Mesothelial cell of epicardium (in vitro differentiated cells): ENCODE results near the gene YTHDC1. TPM values are rescaled to one million over a fixed set of nuclear protein-coding genes. Genes with fewer than 3 reads are reported as not detected.
A peak's percentile ranks its signal among the peaks of the same experiment; 100 is the strongest.

Source experiments
- DNase-seq, 2 experiments: peaks; one replicate each; pipeline ENCODE4 v3.0.0; 2021; ENCODE audit warnings: low spot score in 2 of 2; ENCODE audit not compliant: unreplicated experiment in 2 of 2
- H3K27ac Mint-ChIP-seq: 2 replicates; pipeline ENCODE4 v1.8.0; 2021; ENCODE audit warnings: mixed read lengths
- H3K27me3 Mint-ChIP-seq: 2 replicates; pipeline ENCODE4 v1.8.0; 2021; ENCODE audit warnings: low read depth, mixed read lengths
- H3K36me3 Mint-ChIP-seq: 2 replicates; pipeline ENCODE4 v1.8.0; 2021; ENCODE audit warnings: mixed read lengths
- H3K4me1 Mint-ChIP-seq: 2 replicates; pipeline ENCODE4 v1.8.0; 2021; ENCODE audit warnings: mixed read lengths
- H3K4me3 Mint-ChIP-seq: 2 replicates; pipeline ENCODE4 v1.8.0; 2021; ENCODE audit warnings: mild to moderate bottlenecking, moderate library complexity, mixed read lengths
- H3K9me3 Mint-ChIP-seq: 2 replicates; pipeline ENCODE4 v1.8.0; 2021; ENCODE audit warnings: mixed read lengths
- total RNA-seq: library from RNA; stranded (reverse); gene quantifications from 3 replicates; pipeline ENCODE4 v1.2.1, GENCODE V29; 2021
- TF ChIP-seq, protein P1 (sequence below): fragments of 200-600 bp; sonication (generic); IDR thresholded peaks from one replicate; pipeline ENCODE4 v1.5.0; 2021; ENCODE audit warnings: antibody characterized with exemption; ENCODE audit not compliant: unreplicated experiment

The YTHDC1 gene
- total RNA-seq, 1 donor from 2014 or later, result 137 TPM

GRCh38 chr4:68336530-68336929 lies 13.4 kb downstream of the YTHDC1 start:
- Mint-ChIP-seq H3K4me1 (peaks cover 23% of the 10 kb centered on the region), H3K9me3 (no peaks in the 10 kb centered on the region), H3K4me3 (no peak overlapping the region), H3K27ac (peak overlapping the region; percentile 0), H3K27me3 (no peaks in the 10 kb centered on the region), H3K36me3 (peaks cover 17% of the 10 kb centered on the region)
- DNase-seq, result no peak
- TF ChIP-seq, protein P1, sequence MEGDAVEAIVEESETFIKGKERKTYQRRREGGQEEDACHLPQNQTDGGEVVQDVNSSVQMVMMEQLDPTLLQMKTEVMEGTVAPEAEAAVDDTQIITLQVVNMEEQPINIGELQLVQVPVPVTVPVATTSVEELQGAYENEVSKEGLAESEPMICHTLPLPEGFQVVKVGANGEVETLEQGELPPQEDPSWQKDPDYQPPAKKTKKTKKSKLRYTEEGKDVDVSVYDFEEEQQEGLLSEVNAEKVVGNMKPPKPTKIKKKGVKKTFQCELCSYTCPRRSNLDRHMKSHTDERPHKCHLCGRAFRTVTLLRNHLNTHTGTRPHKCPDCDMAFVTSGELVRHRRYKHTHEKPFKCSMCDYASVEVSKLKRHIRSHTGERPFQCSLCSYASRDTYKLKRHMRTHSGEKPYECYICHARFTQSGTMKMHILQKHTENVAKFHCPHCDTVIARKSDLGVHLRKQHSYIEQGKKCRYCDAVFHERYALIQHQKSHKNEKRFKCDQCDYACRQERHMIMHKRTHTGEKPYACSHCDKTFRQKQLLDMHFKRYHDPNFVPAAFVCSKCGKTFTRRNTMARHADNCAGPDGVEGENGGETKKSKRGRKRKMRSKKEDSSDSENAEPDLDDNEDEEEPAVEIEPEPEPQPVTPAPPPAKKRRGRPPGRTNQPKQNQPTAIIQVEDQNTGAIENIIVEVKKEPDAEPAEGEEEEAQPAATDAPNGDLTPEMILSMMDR, result no peak

- peaks cover 6% of the 10 kb centered on the region for H3K4me1 Mint-ChIP-seq
- no peaks in the 10 kb centered on the region for H3K27me3 Mint-ChIP-seq
- H3K9me3 Mint-ChIP-seq, result no peaks in the 10 kb centered on the region
- no peak overlapping the region for H3K27ac Mint-ChIP-seq
- peaks cover 30% of the 10 kb centered on the region for H3K36me3 Mint-ChIP-seq
- TF ChIP-seq, protein P1, result no peak
- no peak for DNase-seq
- H3K4me3 Mint-ChIP-seq, result no peak overlapping the region
Measured at GRCh38 chr4:68326141-68326540, 23.7 kb downstream of the YTHDC1 start.

DNA sequence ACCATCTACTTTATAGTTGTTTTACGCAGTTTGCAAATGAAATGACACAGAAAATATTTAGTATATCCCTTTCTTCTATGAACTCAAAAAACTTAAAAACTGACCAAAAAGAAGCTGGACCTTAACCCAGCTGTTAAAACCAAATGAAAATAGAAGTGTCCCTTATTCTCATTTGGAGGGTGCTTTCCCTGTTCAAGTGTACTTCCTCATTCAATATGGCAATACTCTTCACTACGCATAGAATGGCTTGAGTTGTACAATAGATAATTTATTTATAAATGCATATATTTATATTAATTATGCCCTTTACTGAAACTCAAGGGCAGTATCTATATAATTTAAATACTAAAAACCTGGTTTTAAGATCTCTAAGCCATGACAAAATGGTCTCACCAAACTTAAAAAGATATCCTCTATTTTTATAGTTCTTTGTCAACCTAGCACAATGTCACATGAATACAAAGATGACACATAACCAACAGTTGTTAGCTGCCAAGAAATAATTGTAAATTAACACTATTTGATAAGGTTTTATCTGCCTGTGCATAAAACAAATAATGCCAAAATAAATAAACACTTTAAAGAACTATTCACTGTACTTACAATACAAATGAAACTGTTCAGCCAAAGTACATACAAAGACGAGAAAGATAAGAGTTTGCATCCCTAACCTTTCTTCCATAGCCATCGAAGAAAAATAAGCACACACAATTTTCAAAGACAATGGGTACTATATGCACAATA lies 25.2 kb downstream of the YTHDC1 start:
- H3K27me3 Mint-ChIP-seq, result no peaks in the 10 kb centered on the region
- H3K9me3 Mint-ChIP-seq, result no peaks in the 10 kb centered on the region
- H3K36me3 Mint-ChIP-seq, result peaks cover 28% of the 10 kb centered on the region
- no peak overlapping the region for H3K27ac Mint-ChIP-seq
- H3K4me3 Mint-ChIP-seq, result no peak overlapping the region
- DNase-seq, result no peak
- TF ChIP-seq, protein P1, result no peak
- peaks cover 6% of the 10 kb centered on the region for H3K4me1 Mint-ChIP-seq

- TF ChIP-seq, protein P1, result no peak
- Mint-ChIP-seq H3K27me3 (no peaks in the 10 kb centered on the region), H3K9me3 (no peaks in the 10 kb centered on the region), H3K4me1 (no peaks in the 10 kb centered on the region), H3K36me3 (peaks cover 32% of the 10 kb centered on the region), H3K27ac (no peak overlapping the region), H3K4me3 (no peak overlapping the region)
- no peak for DNase-seq
Measured at GRCh38 chr4:68319040-68319439, 30.9 kb downstream of the YTHDC1 start.

DNA sequence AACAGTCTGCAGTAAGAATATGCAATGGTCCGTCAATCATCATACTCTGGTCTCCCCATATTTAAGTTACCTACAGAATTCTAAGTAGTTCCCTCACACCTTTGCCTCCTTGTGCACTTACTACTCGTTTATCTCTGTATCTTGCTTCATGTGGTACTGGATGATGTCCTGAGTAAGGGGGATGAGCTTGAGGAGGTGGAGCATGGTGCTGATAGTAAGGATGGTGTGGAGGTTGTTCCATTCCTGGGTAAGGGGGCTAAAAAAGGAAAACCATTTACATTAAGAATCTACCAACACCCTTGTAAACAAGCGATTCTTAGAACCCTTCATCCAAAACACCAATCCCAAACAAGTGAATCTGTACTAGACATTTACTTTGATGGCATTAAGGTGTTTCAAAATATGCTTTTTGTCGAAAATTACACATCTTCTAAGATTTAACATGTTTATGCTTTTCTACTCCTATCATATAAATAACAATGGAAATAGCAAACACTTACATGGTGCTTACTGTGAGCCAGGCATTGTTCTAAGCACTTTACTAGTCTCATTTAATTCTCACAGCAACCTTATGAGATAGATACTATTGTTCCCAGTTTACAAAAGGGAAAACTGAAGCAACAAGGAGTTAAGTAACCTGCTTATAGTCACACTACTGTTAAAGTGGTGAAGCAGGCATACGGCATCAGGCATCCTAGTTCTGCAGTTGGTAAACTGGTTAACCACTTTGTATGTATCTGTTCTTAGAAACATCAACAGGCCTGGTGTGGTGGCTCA lies 33.5 kb downstream of the YTHDC1 start:
- Mint-ChIP-seq H3K27ac (no peak overlapping the region), H3K9me3 (no peaks in the 10 kb centered on the region), H3K4me3 (no peak overlapping the region), H3K36me3 (peaks cover 35% of the 10 kb centered on the region), H3K4me1 (no peaks in the 10 kb centered on the region), H3K27me3 (no peaks in the 10 kb centered on the region)
- TF ChIP-seq, protein P1, result no peak
- DNase-seq, result no peak
